HCT116 (cell line): Measurements from ENCODE around the gene RREB1. TPM values are rescaled to one million over a fixed set of nuclear protein-coding genes. Genes with fewer than 3 reads are reported as not detected.

Source experiments
- ATAC-seq: fragments of 200-7000 bp; cut with Tn5 transposase; 2 replicates; pipeline ENCODE4 v1.9.1; 2020; ENCODE audit warnings: mild to moderate bottlenecking, moderate library complexity
- BruUV-seq: library from RNA; stranded (reverse); fragments of 400-500 nt; replicated peaks from 2 replicates; lab custom pipeline; 2021; lab: Mats Ljungman, UMichigan
- CTCF ChIA-PET: fragments of 300-600 bp; sonication (Branson Sonifier 250); formaldehyde crosslinking; loops from one replicate; lab custom pipeline; 2021; ENCODE audit warnings: antibody characterized with exemption; lab: Charles Lee
- POLR2A ChIA-PET: fragments of 300-600, 350-600 bp; sonication (Branson Sonifier 250); formaldehyde crosslinking; loops from one replicate; lab custom pipeline; 2021; ENCODE audit warnings: antibody characterized with exemption; lab: Charles Lee
- RAD21 ChIA-PET, 2 experiments: fragments of 300-600 bp; sonication (Branson Sonifier 250); formaldehyde crosslinking; loops; one replicate each; lab custom pipeline; 2023; ENCODE audit warnings: low total read pairs in 2 of 2; ENCODE audit not compliant: uncharacterized antibody in 2 of 2, unreplicated experiment in 2 of 2, low non-redundant PET in 1 of 2; lab: Charles Lee
- DNase-seq: peaks from one replicate; pipeline ENCODE4 v3.0.0-alpha.2; 2010; ENCODE audit warnings: low read depth, low spot score
- H2AFZ ChIP-seq: fragments of 200-600 bp; shearing (Covaris generic), sonication (generic); 2 replicates; pipeline ENCODE4 v1.6.1; 2017; ENCODE audit warnings: low read depth, mixed run types, mixed read lengths, antibody characterized with exemption, low read length; ENCODE audit not compliant: poor library complexity, severe bottlenecking
- H3K27ac ChIP-seq: 2 replicates; pipeline ENCODE4 v1.5.1; 2012; ENCODE audit warnings: low read depth, low read length
- H3K27me3 ChIP-seq: fragments of 200-600 bp; sonication (generic); 2 replicates; pipeline ENCODE4 v1.6.1; 2016; ENCODE audit warnings: mixed run types, low read length, mixed read lengths; ENCODE audit not compliant: insufficient read depth
- H3K36me3 ChIP-seq, 2 experiments: fragments of 200-500 bp in 1 of 2; fragments of 200-600 bp in 1 of 2; sonication (Bioruptor generic) in 1 of 2; sonication (generic) in 1 of 2; 2 replicates each; pipeline versions ENCODE4 v1.5.1 to v1.6.1; 2014 to 2016; ENCODE audit warnings: low read length in 2 of 2, inconsistent platforms in 1 of 2, mixed read lengths in 1 of 2, mixed run types in 1 of 2; ENCODE audit not compliant: insufficient read depth in 2 of 2, control insufficient read depth in 1 of 2
- H3K4me1 ChIP-seq, 2 experiments: fragments of 200-600 bp in 1 of 2; sonication (generic) in 1 of 2; 2 replicates each; pipeline versions ENCODE4 v1.5.1 to v1.6.1; 2012 to 2017; ENCODE audit warnings: low read length in 2 of 2, inconsistent platforms in 1 of 2, mild to moderate bottlenecking in 1 of 2, mixed read lengths in 1 of 2, mixed run types in 1 of 2, moderate library complexity in 1 of 2; ENCODE audit not compliant: insufficient read depth in 2 of 2, control insufficient read depth in 1 of 2
- H3K4me2 ChIP-seq: fragments of 200-600 bp; sonication (generic); 2 replicates; pipeline ENCODE4 v1.6.1; 2017; ENCODE audit warnings: mixed run types, low read length, mixed read lengths
- H3K4me3 ChIP-seq, 2 experiments: fragments of 200-600 bp in 1 of 2; sonication (generic) in 1 of 2; replicated peaks in 1 of 2; 2 replicates each; pipeline ENCODE4 v1.5.1; 2011 to 2016; ENCODE audit warnings: low read length in 2 of 2, control low read depth in 1 of 2, low read depth in 1 of 2, mild to moderate bottlenecking in 1 of 2, mixed read lengths in 1 of 2, mixed run types in 1 of 2
- H3K79me2 ChIP-seq: fragments of 200-600 bp; sonication (generic); 2 replicates; pipeline ENCODE4 v1.6.1; 2017; ENCODE audit warnings: mild to moderate bottlenecking, mixed run types, low read length, moderate library complexity, mixed read lengths; ENCODE audit not compliant: insufficient read depth
- H3K9ac ChIP-seq: fragments of 200-600 bp; sonication (generic); 2 replicates; pipeline ENCODE4 v1.6.1; 2016; ENCODE audit warnings: low read length, mixed read lengths
- H3K9me2 ChIP-seq: fragments of 200-600 bp; sonication (generic), shearing (Covaris generic); 2 replicates; pipeline ENCODE4 v1.6.1; 2017; ENCODE audit warnings: mixed run types, mild to moderate bottlenecking, moderate library complexity; ENCODE audit not compliant: insufficient read depth
- H3K9me3 ChIP-seq, 2 experiments: fragments of 200-500 bp in 1 of 2; fragments of 200-600 bp in 1 of 2; sonication (Bioruptor generic) in 1 of 2; sonication (generic) in 1 of 2; 2 replicates each; pipeline ENCODE4 v1.6.1; 2014 to 2017; ENCODE audit warnings: low read length in 2 of 2, mixed read lengths in 2 of 2, inconsistent platforms in 1 of 2, low read depth in 1 of 2, mild to moderate bottlenecking in 1 of 2, mixed run types in 1 of 2, moderate library complexity in 1 of 2; ENCODE audit not compliant: control insufficient read depth in 1 of 2, insufficient read depth in 1 of 2
- H4K20me1 ChIP-seq: fragments of 200-600 bp; sonication (generic), shearing (Covaris generic); 2 replicates; pipeline ENCODE4 v1.6.1; 2017; ENCODE audit warnings: mixed run types, mild to moderate bottlenecking, moderate library complexity; ENCODE audit not compliant: insufficient read depth
- CBX3 ChIP-seq: IDR thresholded peaks from 2 replicates; pipeline ENCODE4 v1.6.1; 2012; ENCODE audit warnings: low read depth
- CEBPB ChIP-seq: IDR thresholded peaks from 2 replicates; pipeline ENCODE4 v1.6.1; 2012; ENCODE audit warnings: low read depth
- EGR1 ChIP-seq: IDR thresholded peaks from 2 replicates; pipeline ENCODE4 v1.6.1; 2012; ENCODE audit warnings: low read depth
- FOSL1 ChIP-seq: IDR thresholded peaks from 2 replicates; pipeline ENCODE4 v1.6.1; 2012; ENCODE audit warnings: low read depth
- JUND ChIP-seq: IDR thresholded peaks from 2 replicates; pipeline ENCODE4 v1.6.1; 2012
- POLR2A ChIP-seq: IDR thresholded peaks from 2 replicates; pipeline ENCODE4 v1.7.0; 2011; ENCODE audit warnings: borderline replicate concordance; ENCODE audit not compliant: insufficient read depth, insufficient read length; ENCODE audit errors: extremely low read depth
- POLR2AphosphoS5 ChIP-seq: IDR thresholded peaks from 2 replicates; pipeline ENCODE4 v1.6.1; 2011; ENCODE audit warnings: mild to moderate bottlenecking, low read depth, low read length, moderate library complexity
- RAD21 ChIP-seq: IDR thresholded peaks from 2 replicates; pipeline ENCODE4 v1.6.1; 2012; ENCODE audit warnings: low read depth, mild to moderate bottlenecking
- REST ChIP-seq: IDR thresholded peaks from 2 replicates; pipeline ENCODE4 v1.6.1; 2012; ENCODE audit warnings: low read depth
- SIN3A ChIP-seq: IDR thresholded peaks from 2 replicates; pipeline ENCODE4 v1.6.1; 2012; ENCODE audit warnings: low read depth
- SP1 ChIP-seq: IDR thresholded peaks from 2 replicates; pipeline ENCODE4 v1.6.1; 2012; ENCODE audit warnings: low read depth
- ZNF274 ChIP-seq: fragments of 200-500 bp; sonication (Bioruptor generic); IDR thresholded peaks from 2 replicates; pipeline ENCODE4 v1.6.1; 2014; ENCODE audit warnings: mild to moderate bottlenecking, low read depth, low read length, inconsistent platforms
- intact Hi-C: fragments of 100-400 bp; cut with micrococcal nuclease; formaldehyde crosslinking; loops from 2 replicates; pipeline ENCODE4 v1.10.0; 2022
- total RNA-seq: library from RNA; stranded (reverse); gene quantifications from one replicate; pipeline ENCODE4 v1.2.1, GENCODE V29; 2021; ENCODE audit not compliant: unreplicated experiment
- TF ChIP-seq, protein P1 (sequence below), 3 experiments: fragments of 200-600 bp in 1 of 3; sonication (generic) in 1 of 3; IDR thresholded peaks in 2 of 3; conservative IDR thresholded peaks in 1 of 3; 2 replicates each; pipeline ENCODE4 v1.5.1; 2012 to 2017; ENCODE audit warnings: low read depth in 2 of 3, low read length in 2 of 3, antibody characterized with exemption in 1 of 3, borderline replicate concordance in 1 of 3, control low read depth in 1 of 3, mild to moderate bottlenecking in 1 of 3, mixed read lengths in 1 of 3, mixed run types in 1 of 3, moderate library complexity in 1 of 3; ENCODE audit not compliant: insufficient read depth in 1 of 3

RREB1 gene
- total RNA-seq, 1 experiment from 2014 or later: 47.9 TPM

- H3K9me2 ChIP-seq: no peaks in the 10 kb centered on the region
- no peak for TF ChIP-seq CEBPB
- no peak overlapping the region for H3K27ac ChIP-seq
- peaks cover 0 to 10% of the 10 kb centered on the region in 2 experiments; a peak in 1 of 4 replicates for H3K4me1 ChIP-seq
- ChIA-PET CTCF (interaction anchor here (1.3 kb wide), 1 partner anchor 9 kb away, joined by 4 read pairs; no protein-coding TSS in a partner anchor), RAD21 (no interaction called here), POLR2A (interaction anchor here (1.1 kb wide), 1 partner anchor 28 kb away, joined by 4 read pairs; no protein-coding TSS in a partner anchor)
- no peaks in the 10 kb centered on the region for H4K20me1 ChIP-seq
- H3K36me3 ChIP-seq: no peaks in the 10 kb centered on the region
- DNase-seq (no peak), ATAC-seq (no peak)
- H3K4me3 ChIP-seq: no peak overlapping the region
- no peak overlapping the region for H3K9ac ChIP-seq
- no peak overlapping the region for H2AFZ ChIP-seq
- no peaks in the 10 kb centered on the region for H3K27me3 ChIP-seq
- intact Hi-C loops: no loop called here
- no peaks in the 10 kb centered on the region for H3K79me2 ChIP-seq
- H3K4me2 ChIP-seq: no peak overlapping the region
- H3K9me3 ChIP-seq: no peaks in the 10 kb centered on the region
- no TSS peak for BruUV-seq
Measured at GRCh38 chr6:7086488-7086887, 21.3 kb upstream of the RREB1 start.

GRCh38 chr6:7087066-7087465 lies 20.7 kb upstream of the RREB1 start:
- no peaks in the 10 kb centered on the region for H4K20me1 ChIP-seq
- CTCF ChIA-PET: interaction anchor here (1.3 kb wide), 1 partner anchor 9 kb away, joined by 4 read pairs; no protein-coding TSS in a partner anchor
- POLR2A ChIA-PET: interaction anchor here (1.1 kb wide), 1 partner anchor 29 kb away, joined by 4 read pairs; no protein-coding TSS in a partner anchor
- H3K79me2 ChIP-seq: no peaks in the 10 kb centered on the region
- ATAC-seq: no peak
- H3K36me3 ChIP-seq: no peaks in the 10 kb centered on the region
- H3K4me1 ChIP-seq: peaks cover 0 to 10% of the 10 kb centered on the region in 2 experiments; a peak in 1 of 4 replicates
- no TSS peak for BruUV-seq
- RAD21 ChIA-PET: no interaction called here
- no peaks in the 10 kb centered on the region for H3K9me3 ChIP-seq
- no peak overlapping the region for H3K9ac ChIP-seq
- no peak overlapping the region for H3K27ac ChIP-seq
- H3K27me3 ChIP-seq: no peaks in the 10 kb centered on the region
- no peak overlapping the region for H3K4me3 ChIP-seq
- intact Hi-C loops: no loop called here
- H3K9me2 ChIP-seq: no peaks in the 10 kb centered on the region
- H3K4me2 ChIP-seq: no peak overlapping the region
- no peak overlapping the region for H2AFZ ChIP-seq
- DNase-seq: no peak
- TF ChIP-seq, protein P1, sequence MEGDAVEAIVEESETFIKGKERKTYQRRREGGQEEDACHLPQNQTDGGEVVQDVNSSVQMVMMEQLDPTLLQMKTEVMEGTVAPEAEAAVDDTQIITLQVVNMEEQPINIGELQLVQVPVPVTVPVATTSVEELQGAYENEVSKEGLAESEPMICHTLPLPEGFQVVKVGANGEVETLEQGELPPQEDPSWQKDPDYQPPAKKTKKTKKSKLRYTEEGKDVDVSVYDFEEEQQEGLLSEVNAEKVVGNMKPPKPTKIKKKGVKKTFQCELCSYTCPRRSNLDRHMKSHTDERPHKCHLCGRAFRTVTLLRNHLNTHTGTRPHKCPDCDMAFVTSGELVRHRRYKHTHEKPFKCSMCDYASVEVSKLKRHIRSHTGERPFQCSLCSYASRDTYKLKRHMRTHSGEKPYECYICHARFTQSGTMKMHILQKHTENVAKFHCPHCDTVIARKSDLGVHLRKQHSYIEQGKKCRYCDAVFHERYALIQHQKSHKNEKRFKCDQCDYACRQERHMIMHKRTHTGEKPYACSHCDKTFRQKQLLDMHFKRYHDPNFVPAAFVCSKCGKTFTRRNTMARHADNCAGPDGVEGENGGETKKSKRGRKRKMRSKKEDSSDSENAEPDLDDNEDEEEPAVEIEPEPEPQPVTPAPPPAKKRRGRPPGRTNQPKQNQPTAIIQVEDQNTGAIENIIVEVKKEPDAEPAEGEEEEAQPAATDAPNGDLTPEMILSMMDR (IDR thresholded peaks at IDR 0.05 in 2 of 3, conservative IDR thresholded peaks at IDR 0.05 in 1 of 3; ENCODE audit: borderline replicate concordance in 1 of 3, insufficient read depth in 1 of 3, low read depth in 2 of 3, low read length in 2 of 3): no peak
- TF ChIP-seq POLR2A (no peak), CBX3 (no peak), CEBPB (no peak), FOSL1 (no peak), POLR2AphosphoS5 (no peak), SIN3A (no peak), REST (no peak), EGR1 (no peak), ZNF274 (no peak), JUND (no peak), RAD21 (no peak), SP1 (no peak)
